GM12878 (cell line): ENCODE results near the gene ACOX1.

Experiments used
- EZH2 ChIP-seq: IDR thresholded peaks from 2 replicates; pipeline ENCODE4 v1.6.1; 2012; ENCODE audit warnings: low read depth, mild to moderate bottlenecking, control low read depth, inconsistent platforms, low read length, borderline replicate concordance; ENCODE audit not compliant: control insufficient read depth
- HCFC1 ChIP-seq: fragments of 150-350 bp; IDR thresholded peaks from 2 replicates; pipeline ENCODE4 v1.6.1; 2014; ENCODE audit warnings: low read length
- LARP7 ChIP-seq: fragments of 450-650 bp; IDR thresholded peaks from 2 replicates; pipeline ENCODE4 v1.6.1; 2017; ENCODE audit warnings: mild to moderate bottlenecking
- ZNF274 ChIP-seq: IDR thresholded peaks from one replicate; pipeline ENCODE4 v1.8.0; 2011; ENCODE audit not compliant: insufficient read length, insufficient read depth
- TF ChIP-seq, protein P1 (sequence below), 3 experiments: IDR thresholded peaks in 2 of 3; conservative IDR thresholded peaks in 1 of 3; 2 replicates each; pipeline ENCODE4 v1.5.1; 2011; ENCODE audit warnings: low read depth in 3 of 3, low read length in 3 of 3, mild to moderate bottlenecking in 3 of 3, control low read depth in 2 of 3, moderate library complexity in 2 of 3, inconsistent platforms in 1 of 3, mixed read lengths in 1 of 3; ENCODE audit not compliant: control insufficient read depth in 2 of 3, insufficient read depth in 1 of 3; ENCODE audit errors: extremely low read depth in 1 of 3
- TF ChIP-seq, protein P2 (sequence below): IDR thresholded peaks from 2 replicates; pipeline ENCODE4 v1.6.1; 2012; ENCODE audit warnings: low read depth, low read length, improper control_type of control experiment
- TF ChIP-seq, protein P3 (sequence below): fragments of 450-650 bp; formaldehyde crosslinking; IDR thresholded peaks from 2 replicates; pipeline ENCODE4 v1.5.0; 2022; ENCODE audit warnings: mild to moderate bottlenecking, missing genetic modification characterization

DNA sequence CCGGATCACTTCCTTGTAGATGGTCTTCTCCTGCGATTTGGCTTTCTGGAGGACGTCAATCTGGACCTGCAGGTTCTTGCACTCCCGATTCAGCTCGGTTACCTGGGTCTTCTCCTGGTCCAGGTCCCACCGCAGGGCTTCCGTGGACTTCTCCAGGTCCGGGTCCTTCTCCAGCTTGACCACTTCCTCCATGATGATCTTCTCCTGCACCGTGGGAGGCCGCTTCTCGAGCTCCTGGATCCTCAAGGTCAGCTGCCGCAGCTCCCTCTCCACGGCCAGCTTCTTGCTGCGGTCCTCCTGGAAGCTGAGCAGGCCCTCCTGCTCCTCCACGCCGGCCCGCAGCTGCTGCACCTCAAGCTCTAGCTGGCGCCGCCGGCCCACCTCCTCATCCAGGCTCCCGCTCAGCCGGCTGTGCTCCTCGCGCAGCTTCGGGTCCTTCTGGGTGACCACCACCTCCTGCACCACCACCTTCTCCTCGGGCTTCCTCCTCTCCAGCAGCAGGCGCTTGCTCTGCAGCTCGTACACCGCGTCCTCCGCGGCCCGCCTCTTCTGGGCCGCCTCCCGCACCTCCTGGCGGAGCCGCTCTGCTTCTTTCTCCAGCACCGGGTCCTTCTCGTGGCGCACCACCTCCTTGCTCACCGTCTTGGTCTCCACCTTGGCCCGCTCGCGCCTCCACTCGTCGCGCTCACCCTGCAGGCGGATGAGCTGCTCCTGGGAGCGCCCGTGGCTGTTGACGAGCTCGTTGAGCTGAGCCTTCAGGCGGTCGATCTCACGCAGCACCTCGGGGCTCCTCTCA lies 29.9 kb upstream of the ACOX1 start:
- TF ChIP-seq, protein P1, sequence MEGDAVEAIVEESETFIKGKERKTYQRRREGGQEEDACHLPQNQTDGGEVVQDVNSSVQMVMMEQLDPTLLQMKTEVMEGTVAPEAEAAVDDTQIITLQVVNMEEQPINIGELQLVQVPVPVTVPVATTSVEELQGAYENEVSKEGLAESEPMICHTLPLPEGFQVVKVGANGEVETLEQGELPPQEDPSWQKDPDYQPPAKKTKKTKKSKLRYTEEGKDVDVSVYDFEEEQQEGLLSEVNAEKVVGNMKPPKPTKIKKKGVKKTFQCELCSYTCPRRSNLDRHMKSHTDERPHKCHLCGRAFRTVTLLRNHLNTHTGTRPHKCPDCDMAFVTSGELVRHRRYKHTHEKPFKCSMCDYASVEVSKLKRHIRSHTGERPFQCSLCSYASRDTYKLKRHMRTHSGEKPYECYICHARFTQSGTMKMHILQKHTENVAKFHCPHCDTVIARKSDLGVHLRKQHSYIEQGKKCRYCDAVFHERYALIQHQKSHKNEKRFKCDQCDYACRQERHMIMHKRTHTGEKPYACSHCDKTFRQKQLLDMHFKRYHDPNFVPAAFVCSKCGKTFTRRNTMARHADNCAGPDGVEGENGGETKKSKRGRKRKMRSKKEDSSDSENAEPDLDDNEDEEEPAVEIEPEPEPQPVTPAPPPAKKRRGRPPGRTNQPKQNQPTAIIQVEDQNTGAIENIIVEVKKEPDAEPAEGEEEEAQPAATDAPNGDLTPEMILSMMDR (IDR thresholded peaks at IDR 0.05 in 2 of 3, conservative IDR thresholded peaks at IDR 0.05 in 1 of 3; ENCODE audit: control insufficient read depth in 2 of 3, extremely low read depth in 1 of 3, insufficient read depth in 1 of 3, low read depth in 3 of 3, low read length in 3 of 3): no peak
- TF ChIP-seq, protein P2, sequence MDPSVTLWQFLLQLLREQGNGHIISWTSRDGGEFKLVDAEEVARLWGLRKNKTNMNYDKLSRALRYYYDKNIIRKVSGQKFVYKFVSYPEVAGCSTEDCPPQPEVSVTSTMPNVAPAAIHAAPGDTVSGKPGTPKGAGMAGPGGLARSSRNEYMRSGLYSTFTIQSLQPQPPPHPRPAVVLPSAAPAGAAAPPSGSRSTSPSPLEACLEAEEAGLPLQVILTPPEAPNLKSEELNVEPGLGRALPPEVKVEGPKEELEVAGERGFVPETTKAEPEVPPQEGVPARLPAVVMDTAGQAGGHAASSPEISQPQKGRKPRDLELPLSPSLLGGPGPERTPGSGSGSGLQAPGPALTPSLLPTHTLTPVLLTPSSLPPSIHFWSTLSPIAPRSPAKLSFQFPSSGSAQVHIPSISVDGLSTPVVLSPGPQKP: no peak
- TF ChIP-seq EZH2: no peak
- no peak for TF ChIP-seq HCFC1
- no peak for TF ChIP-seq LARP7
- TF ChIP-seq, protein P3, sequence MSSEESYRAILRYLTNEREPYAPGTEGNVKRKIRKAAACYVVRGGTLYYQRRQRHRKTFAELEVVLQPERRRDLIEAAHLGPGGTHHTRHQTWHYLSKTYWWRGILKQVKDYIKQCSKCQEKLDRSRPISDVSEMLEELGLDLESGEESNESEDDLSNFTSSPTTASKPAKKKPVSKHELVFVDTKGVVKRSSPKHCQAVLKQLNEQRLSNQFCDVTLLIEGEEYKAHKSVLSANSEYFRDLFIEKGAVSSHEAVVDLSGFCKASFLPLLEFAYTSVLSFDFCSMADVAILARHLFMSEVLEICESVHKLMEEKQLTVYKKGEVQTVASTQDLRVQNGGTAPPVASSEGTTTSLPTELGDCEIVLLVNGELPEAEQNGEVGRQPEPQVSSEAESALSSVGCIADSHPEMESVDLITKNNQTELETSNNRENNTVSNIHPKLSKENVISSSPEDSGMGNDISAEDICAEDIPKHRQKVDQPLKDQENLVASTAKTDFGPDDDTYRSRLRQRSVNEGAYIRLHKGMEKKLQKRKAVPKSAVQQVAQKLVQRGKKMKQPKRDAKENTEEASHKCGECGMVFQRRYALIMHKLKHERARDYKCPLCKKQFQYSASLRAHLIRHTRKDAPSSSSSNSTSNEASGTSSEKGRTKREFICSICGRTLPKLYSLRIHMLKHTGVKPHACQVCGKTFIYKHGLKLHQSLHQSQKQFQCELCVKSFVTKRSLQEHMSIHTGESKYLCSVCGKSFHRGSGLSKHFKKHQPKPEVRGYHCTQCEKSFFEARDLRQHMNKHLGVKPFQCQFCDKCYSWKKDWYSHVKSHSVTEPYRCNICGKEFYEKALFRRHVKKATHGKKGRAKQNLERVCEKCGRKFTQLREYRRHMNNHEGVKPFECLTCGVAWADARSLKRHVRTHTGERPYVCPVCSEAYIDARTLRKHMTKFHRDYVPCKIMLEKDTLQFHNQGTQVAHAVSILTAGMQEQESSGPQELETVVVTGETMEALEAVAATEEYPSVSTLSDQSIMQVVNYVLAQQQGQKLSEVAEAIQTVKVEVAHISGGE (CRISPR knock-in tag): no peak
- no peak for TF ChIP-seq ZNF274
